Ishikawa (cell line): Measurements from ENCODE around the gene RPL39.
A peak's percentile ranks its signal among the peaks of the same experiment; 100 is the strongest.

Experiments used
- CEBPB ChIP-seq: IDR thresholded peaks from 2 replicates; pipeline ENCODE4 v1.6.1; 2012
- CREB1 ChIP-seq: IDR thresholded peaks from 2 replicates; pipeline ENCODE4 v1.6.1; 2012; ENCODE audit warnings: low read depth
- EGR1 ChIP-seq: IDR thresholded peaks from 2 replicates; pipeline ENCODE4 v1.6.1; 2012
- EP300 ChIP-seq: IDR thresholded peaks from 2 replicates; pipeline ENCODE4 v1.6.1; 2012; ENCODE audit warnings: borderline replicate concordance
- FOXM1 ChIP-seq: IDR thresholded peaks from 2 replicates; pipeline ENCODE4 v1.6.1; 2012; ENCODE audit warnings: low read depth, borderline replicate concordance
- NFIC ChIP-seq: IDR thresholded peaks from 2 replicates; pipeline ENCODE4 v1.6.1; 2012
- RAD21 ChIP-seq: IDR thresholded peaks from 2 replicates; pipeline ENCODE4 v1.6.1; 2012; ENCODE audit warnings: low read depth
- TAF1 ChIP-seq: IDR thresholded peaks from 2 replicates; pipeline ENCODE4 v1.6.1; 2012; ENCODE audit warnings: low read depth, mild to moderate bottlenecking
- TCF12 ChIP-seq: IDR thresholded peaks from 2 replicates; pipeline ENCODE4 v1.6.1; 2012; ENCODE audit warnings: low read depth
- TEAD4 ChIP-seq: IDR thresholded peaks from 2 replicates; pipeline ENCODE4 v1.6.1; 2012
- USF1 ChIP-seq: IDR thresholded peaks from 2 replicates; pipeline ENCODE4 v1.6.1; 2012
- YY1 ChIP-seq: IDR thresholded peaks from 2 replicates; pipeline ENCODE4 v1.6.1; 2012; ENCODE audit warnings: low read depth
- ZBTB7A ChIP-seq: IDR thresholded peaks from 2 replicates; pipeline ENCODE4 v1.6.1; 2012; ENCODE audit warnings: low read depth
- TF ChIP-seq, protein P1 (sequence below): IDR thresholded peaks from 2 replicates; pipeline ENCODE4 v1.6.1; 2012
- TF ChIP-seq, protein P2 (sequence below): IDR thresholded peaks from 2 replicates; pipeline ENCODE4 v1.6.1; 2012; ENCODE audit warnings: low read depth, mild to moderate bottlenecking

The RPL39 gene

GRCh38 chrX:119760026-119760877 is 31.2 kb downstream of the RPL39 start:
- TF ChIP-seq TAF1 (no peak), EP300 (no peak), FOXM1 (no peak), CREB1 (no peak), YY1 (no peak), CEBPB (no peak), EGR1 (no peak)

- TF ChIP-seq, protein P1, sequence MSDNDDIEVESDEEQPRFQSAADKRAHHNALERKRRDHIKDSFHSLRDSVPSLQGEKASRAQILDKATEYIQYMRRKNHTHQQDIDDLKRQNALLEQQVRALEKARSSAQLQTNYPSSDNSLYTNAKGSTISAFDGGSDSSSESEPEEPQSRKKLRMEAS, result no peak
- TF ChIP-seq USF1 (no peak), TAF1 (no peak), EGR1 (no peak), TCF12 (no peak), YY1 (no peak), ZBTB7A (no peak), CEBPB (no peak), FOXM1 (no peak), NFIC (no peak), RAD21 (no peak), CREB1 (no peak), TEAD4 (no peak), EP300 (no peak)
- TF ChIP-seq, protein P2, sequence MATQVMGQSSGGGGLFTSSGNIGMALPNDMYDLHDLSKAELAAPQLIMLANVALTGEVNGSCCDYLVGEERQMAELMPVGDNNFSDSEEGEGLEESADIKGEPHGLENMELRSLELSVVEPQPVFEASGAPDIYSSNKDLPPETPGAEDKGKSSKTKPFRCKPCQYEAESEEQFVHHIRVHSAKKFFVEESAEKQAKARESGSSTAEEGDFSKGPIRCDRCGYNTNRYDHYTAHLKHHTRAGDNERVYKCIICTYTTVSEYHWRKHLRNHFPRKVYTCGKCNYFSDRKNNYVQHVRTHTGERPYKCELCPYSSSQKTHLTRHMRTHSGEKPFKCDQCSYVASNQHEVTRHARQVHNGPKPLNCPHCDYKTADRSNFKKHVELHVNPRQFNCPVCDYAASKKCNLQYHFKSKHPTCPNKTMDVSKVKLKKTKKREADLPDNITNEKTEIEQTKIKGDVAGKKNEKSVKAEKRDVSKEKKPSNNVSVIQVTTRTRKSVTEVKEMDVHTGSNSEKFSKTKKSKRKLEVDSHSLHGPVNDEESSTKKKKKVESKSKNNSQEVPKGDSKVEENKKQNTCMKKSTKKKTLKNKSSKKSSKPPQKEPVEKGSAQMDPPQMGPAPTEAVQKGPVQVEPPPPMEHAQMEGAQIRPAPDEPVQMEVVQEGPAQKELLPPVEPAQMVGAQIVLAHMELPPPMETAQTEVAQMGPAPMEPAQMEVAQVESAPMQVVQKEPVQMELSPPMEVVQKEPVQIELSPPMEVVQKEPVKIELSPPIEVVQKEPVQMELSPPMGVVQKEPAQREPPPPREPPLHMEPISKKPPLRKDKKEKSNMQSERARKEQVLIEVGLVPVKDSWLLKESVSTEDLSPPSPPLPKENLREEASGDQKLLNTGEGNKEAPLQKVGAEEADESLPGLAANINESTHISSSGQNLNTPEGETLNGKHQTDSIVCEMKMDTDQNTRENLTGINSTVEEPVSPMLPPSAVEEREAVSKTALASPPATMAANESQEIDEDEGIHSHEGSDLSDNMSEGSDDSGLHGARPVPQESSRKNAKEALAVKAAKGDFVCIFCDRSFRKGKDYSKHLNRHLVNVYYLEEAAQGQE, result no peak
Observed at GRCh38 chrX:119759248-119759766, 32.1 kb downstream of the RPL39 start.

DNA sequence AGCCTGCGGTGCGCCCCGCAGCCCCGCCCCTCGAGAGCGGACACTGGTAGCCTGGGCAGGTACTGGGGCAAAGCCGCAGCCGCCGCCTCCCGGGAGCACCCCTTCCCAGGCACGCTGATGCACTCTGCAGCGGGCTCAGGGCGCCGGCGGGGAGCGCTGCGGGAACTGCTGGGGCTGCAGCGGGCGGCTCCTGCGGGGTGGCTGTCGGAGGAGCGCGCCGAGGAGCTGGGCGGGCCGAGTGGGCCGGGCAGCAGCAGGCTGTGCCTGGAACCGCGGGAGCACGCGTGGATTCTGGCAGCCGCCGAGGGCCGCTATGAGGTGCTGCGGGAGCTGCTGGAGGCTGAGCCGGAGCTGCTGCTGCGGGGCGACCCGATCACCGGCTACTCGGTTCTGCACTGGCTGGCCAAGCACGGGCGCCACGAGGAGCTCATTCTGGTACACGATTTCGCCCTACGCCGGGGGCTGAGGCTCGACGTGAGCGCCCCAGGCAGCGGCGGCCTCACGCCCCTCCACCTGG is 32.6 kb downstream of the RPL39 start:
- TF ChIP-seq TAF1 (no peak), EGR1 (no peak), EP300 (no peak), CREB1 (no peak), USF1 (no peak), RAD21 (no peak), ZBTB7A (no peak), CEBPB (no peak), TCF12 (no peak), YY1 (no peak)
- TF ChIP-seq, protein P2, result no peak

- TF ChIP-seq USF1 (peak; percentile 42), NFIC (no peak), CREB1 (no peak), EGR1 (no peak)
Observed at GRCh38 chrX:119757979-119758730, 33.3 kb downstream of the RPL39 start, which contains the start of gene SOWAHD. SOWAHD (plus strand) TSS chrX:119758588; CDS start chrX:119758668, 80 bp downstream.

GRCh38 chrX:119757646-119757978 is 33.8 kb downstream of the RPL39 start:
- TF ChIP-seq ZBTB7A (no peak), YY1 (no peak), TEAD4 (no peak), NFIC (no peak), EGR1 (no peak), CREB1 (no peak), CEBPB (no peak), FOXM1 (no peak), RAD21 (no peak), TCF12 (no peak), EP300 (no peak), TAF1 (no peak), USF1 (no peak)
- TF ChIP-seq, protein P1, result no peak
- TF ChIP-seq, protein P2, result no peak
